Measurements from ENCODE around the gene NTSR2.

NTSR2 gene

GRCh38 chr2:11628675-11629074 lies 41.3 kb downstream of the NTSR2 start:
- no peak for DNase-seq (ENCODE audit: low read depth)

- no peak for DNase-seq (ENCODE audit: low read depth)
These were observed 44.3 kb downstream of the NTSR2 start for GRCh38 chr2:11625671-11626070.

DNA sequence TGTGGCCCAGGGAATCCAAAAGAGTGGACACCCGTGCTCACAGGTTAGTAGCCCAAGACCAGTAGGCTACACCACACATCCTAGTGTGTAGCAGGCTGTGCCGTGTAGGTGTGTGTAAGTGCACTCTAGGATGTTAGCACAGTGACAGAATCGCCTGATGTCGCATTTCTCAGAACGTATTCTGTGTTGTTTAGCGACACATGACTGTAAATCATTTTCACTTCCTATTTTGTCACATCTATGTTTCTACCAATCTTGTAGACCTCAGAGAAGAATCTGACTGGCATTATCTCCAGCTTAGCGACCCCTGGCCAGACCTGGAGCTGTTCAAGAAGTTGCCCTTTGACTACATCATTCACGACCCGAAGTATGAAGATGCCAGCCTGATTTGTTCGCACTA lies 45.1 kb downstream of the NTSR2 start:
- no peak for DNase-seq (ENCODE audit: low read depth)

DNA sequence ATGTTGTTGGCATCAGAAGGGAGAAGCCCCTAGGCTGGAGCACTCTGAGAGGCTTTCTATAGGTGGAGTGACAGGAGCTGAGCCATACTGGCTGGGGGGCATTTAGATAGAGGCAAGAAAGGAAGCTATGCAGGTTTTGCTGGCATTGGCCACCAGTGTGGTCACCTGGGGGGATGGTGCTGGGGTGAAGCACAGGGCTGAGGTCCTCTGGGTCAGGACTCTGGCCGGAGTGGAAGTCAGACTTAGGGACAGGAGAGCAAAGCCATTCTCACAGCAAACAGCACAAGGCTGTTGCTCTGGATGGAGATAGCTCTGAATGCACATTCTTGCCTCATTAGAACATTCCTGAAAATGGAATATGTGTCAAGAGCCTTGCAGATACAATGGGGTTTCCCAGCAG lies 47.4 kb downstream of the NTSR2 start:
- DNase-seq (ENCODE audit: low read depth): no peak

DNA sequence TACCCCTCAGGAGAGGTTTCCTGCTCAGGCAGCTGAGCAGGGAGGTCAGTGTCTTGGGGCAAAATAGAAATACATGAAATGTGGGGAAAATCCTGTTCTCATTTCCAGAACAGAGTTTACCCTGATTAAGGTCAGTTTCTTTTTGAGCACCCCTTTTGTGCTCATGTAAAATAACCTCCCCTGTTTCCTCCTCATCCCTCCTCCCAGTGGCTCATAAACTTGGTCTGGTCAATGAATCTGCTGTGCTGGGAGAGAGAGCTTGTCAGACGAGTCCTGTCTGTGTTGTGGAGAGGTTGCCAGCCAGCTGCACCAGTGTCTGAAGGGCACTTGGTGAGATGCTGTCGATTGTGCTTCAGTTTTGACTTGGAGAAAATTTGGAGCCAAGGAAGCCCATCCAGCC lies 48.6 kb downstream of the NTSR2 start:
- no peak for DNase-seq (ENCODE audit: low read depth)

- DNase-seq (ENCODE audit: low read depth): no peak
These were observed 51.3 kb downstream of the NTSR2 start for GRCh38 chr2:11618708-11619062.

DNA sequence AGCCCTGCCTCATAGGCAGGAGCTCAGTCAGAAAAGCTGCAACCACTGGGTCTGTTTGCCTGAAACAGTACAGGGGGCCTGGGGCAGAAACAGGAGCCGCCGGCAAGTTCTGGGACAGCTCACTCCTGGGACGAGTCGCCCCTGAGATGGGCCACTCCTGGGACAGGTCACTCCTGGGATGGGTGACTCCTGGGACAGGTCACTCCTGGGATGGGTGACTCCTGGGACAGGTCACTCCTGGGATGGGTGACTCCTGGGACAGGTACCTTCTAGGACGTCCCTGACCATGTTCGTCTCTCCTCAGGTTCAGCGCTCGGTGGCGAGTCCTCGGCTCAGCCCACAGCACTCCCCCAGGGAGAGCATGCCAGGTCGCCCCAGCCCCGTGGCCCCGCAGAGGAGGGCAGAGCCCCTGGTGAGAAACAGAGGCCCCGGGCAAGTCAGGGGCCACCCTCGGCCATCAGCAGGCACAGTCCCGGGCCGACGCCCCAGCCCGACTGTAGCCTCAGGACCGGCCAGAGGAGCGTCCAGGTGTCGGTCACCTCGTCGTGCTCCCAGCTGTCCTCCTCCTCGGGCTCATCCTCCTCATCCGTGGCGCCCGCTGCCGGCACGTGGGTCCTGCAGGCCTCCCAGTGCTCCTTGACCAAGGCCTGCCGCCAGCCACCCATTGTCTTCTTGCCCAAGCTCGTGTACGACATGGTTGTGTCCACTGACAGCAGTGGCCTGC lies 51.8 kb downstream of the NTSR2 start:
- DNase-seq (ENCODE audit: low read depth): no peak

DNA sequence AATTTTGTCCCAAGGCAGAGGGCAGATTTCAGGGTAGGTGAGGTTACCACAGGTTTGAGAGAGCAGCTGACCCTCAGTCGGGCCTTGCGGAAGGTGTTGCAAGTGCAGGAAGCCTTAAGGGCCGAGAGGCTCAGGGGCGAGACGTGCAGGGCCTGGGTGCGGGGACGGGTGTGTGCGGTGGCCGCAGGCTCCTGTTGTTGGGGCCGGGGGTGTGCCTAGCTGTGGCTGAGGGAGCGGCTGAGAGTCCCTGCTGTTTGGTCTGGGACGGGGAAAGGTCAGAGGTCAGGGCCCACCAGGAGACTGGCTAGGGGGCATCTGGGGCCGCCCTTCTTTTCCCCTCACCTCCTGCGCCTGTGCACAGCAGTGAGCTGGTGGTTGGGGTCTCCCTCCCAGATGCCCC lies 52.5 kb downstream of the NTSR2 start:
- no peak for DNase-seq (ENCODE audit: low read depth)

GRCh38 chr2:11616851-11617415 lies 53.1 kb downstream of the NTSR2 start:
- no peak for DNase-seq (ENCODE audit: low read depth)

GRCh38 chr2:11616097-11616687 lies 53.8 kb downstream of the NTSR2 start:
- DNase-seq (ENCODE audit: low read depth): no peak

- DNase-seq (ENCODE audit: low read depth): no peak
These were observed 54.8 kb downstream of the NTSR2 start for GRCh38 chr2:11615209-11615608.

- no peak for DNase-seq (ENCODE audit: low read depth)
These were observed 56.7 kb downstream of the NTSR2 start for GRCh38 chr2:11613297-11613696.

- DNase-seq (ENCODE audit: low read depth): no peak
These were observed 57.3 kb downstream of the NTSR2 start for GRCh38 chr2:11612553-11613215.

- no peak for DNase-seq (ENCODE audit: low read depth)
These were observed 58.7 kb downstream of the NTSR2 start for GRCh38 chr2:11611251-11611650.

GRCh38 chr2:11610624-11611242 lies 59.3 kb downstream of the NTSR2 start:
- DNase-seq (ENCODE audit: low read depth): no peak
